SK-N-SH treated with all-trans-retinoic acid at 6 μM for 48 hours (cell line): ENCODE results near the gene CLCN3.

Experiments
- ARNTL ChIP-seq: fragments of 450-650 bp; formaldehyde crosslinking; IDR thresholded peaks from 2 replicates; pipeline ENCODE4 v1.5.0; 2020; ENCODE audit warnings: low read depth, mild to moderate bottlenecking, moderate library complexity, borderline replicate concordance
- GLIS3 ChIP-seq: fragments of 250-450 bp; sonication (Bioruptor Pico); IDR thresholded peaks from 2 replicates; pipeline ENCODE4 v1.5.0; 2020; ENCODE audit warnings: mild to moderate bottlenecking, moderate library complexity
- ISL1 ChIP-seq: fragments of 250-450 bp; sonication (Bioruptor Pico); IDR thresholded peaks from 2 replicates; pipeline ENCODE4 v2.1.2; 2022; ENCODE audit warnings: mild to moderate bottlenecking, moderate library complexity
- PPARA ChIP-seq: fragments of 250-450 bp; sonication (Bioruptor Pico); IDR thresholded peaks from 2 replicates; pipeline ENCODE4 v1.5.0; 2020; ENCODE audit warnings: mild to moderate bottlenecking, borderline replicate concordance
- RARB ChIP-seq: fragments of 250-450 bp; sonication (Bioruptor Pico); IDR thresholded peaks from 2 replicates; pipeline ENCODE4 v1.8.0; 2021; ENCODE audit warnings: mild to moderate bottlenecking, moderate library complexity
- ZFP30 ChIP-seq: fragments of 450-650 bp; formaldehyde crosslinking; IDR thresholded peaks from 2 replicates; pipeline ENCODE4 v1.5.0; 2022; ENCODE audit warnings: mild to moderate bottlenecking, moderate library complexity
- ZNF565 ChIP-seq: fragments of 450-650 bp; formaldehyde crosslinking; conservative IDR thresholded peaks from 2 replicates; pipeline ENCODE4 v1.5.0; 2020; ENCODE audit warnings: low read depth, mild to moderate bottlenecking, moderate library complexity
- ZNF70 ChIP-seq: fragments of 450-650 bp; formaldehyde crosslinking; IDR thresholded peaks from 2 replicates; pipeline ENCODE4 v1.5.0; 2020; ENCODE audit warnings: mild to moderate bottlenecking, moderate library complexity
- ZNF8 ChIP-seq: fragments of 450-650 bp; formaldehyde crosslinking; IDR thresholded peaks from 2 replicates; pipeline ENCODE4 v1.5.0; 2020; ENCODE audit warnings: mild to moderate bottlenecking, moderate library complexity

GRCh38 chr4:169612871-169613859 lies 7.2 kb upstream of the CLCN3 start:
- no peak for TF ChIP-seq ARNTL (CRISPR knock-in tag)
- no peak for TF ChIP-seq RARB (CRISPR knock-in tag)
- no peak for TF ChIP-seq ZNF8
- TF ChIP-seq ZNF565 (CRISPR knock-in tag), result no peak
- no peak for TF ChIP-seq ZNF70 (CRISPR knock-in tag)
- no peak for TF ChIP-seq PPARA (CRISPR knock-in tag)
- no peak for TF ChIP-seq GLIS3
- TF ChIP-seq ISL1, result no peak
- no peak for TF ChIP-seq ZFP30 (CRISPR knock-in tag)
